Cerebellar nuclear complex (tissue), 1 donor: ENCODE measurements around the gene LAMA2.

Source experiments
- DNase-seq, 2 experiments: peaks; one replicate each; lab custom pipeline; 2025; lab: John Stamatoyannopoulos, UW

The LAMA2 gene, protein sequence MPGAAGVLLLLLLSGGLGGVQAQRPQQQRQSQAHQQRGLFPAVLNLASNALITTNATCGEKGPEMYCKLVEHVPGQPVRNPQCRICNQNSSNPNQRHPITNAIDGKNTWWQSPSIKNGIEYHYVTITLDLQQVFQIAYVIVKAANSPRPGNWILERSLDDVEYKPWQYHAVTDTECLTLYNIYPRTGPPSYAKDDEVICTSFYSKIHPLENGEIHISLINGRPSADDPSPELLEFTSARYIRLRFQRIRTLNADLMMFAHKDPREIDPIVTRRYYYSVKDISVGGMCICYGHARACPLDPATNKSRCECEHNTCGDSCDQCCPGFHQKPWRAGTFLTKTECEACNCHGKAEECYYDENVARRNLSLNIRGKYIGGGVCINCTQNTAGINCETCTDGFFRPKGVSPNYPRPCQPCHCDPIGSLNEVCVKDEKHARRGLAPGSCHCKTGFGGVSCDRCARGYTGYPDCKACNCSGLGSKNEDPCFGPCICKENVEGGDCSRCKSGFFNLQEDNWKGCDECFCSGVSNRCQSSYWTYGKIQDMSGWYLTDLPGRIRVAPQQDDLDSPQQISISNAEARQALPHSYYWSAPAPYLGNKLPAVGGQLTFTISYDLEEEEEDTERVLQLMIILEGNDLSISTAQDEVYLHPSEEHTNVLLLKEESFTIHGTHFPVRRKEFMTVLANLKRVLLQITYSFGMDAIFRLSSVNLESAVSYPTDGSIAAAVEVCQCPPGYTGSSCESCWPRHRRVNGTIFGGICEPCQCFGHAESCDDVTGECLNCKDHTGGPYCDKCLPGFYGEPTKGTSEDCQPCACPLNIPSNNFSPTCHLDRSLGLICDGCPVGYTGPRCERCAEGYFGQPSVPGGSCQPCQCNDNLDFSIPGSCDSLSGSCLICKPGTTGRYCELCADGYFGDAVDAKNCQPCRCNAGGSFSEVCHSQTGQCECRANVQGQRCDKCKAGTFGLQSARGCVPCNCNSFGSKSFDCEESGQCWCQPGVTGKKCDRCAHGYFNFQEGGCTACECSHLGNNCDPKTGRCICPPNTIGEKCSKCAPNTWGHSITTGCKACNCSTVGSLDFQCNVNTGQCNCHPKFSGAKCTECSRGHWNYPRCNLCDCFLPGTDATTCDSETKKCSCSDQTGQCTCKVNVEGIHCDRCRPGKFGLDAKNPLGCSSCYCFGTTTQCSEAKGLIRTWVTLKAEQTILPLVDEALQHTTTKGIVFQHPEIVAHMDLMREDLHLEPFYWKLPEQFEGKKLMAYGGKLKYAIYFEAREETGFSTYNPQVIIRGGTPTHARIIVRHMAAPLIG (N-terminal part only)

DNA sequence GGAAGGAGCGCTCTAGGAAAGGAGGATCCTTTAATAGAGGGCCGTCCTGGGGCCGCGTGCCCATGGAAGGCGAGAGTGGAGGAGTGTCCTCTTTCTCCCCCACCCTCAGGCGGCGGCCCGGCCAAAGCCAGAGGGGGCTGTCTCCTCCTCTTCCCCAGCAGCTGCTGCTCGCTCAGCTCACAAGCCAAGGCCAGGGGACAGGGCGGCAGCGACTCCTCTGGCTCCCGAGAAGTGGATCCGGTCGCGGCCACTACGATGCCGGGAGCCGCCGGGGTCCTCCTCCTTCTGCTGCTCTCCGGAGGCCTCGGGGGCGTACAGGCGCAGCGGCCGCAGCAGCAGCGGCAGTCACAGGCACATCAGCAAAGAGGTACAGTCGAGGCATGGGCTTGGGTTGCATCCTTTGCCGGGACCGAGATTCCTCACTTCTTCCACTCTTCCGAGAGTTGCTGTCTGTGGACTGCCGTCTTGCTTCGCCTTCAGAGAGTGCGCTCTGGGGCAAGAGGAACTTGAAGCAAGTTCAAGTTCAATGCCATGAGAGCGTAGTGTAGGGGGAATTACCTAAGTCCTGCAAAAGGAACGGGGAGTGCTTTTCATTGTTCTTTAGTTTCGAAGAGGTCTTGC, at the start of gene LAMA2:
LAMA2 (plus strand) TSS at position 148 of the 621 bp plus-strand sequence; CDS start at position 256, 108 bp downstream.
- no peak for DNase-seq

DNA sequence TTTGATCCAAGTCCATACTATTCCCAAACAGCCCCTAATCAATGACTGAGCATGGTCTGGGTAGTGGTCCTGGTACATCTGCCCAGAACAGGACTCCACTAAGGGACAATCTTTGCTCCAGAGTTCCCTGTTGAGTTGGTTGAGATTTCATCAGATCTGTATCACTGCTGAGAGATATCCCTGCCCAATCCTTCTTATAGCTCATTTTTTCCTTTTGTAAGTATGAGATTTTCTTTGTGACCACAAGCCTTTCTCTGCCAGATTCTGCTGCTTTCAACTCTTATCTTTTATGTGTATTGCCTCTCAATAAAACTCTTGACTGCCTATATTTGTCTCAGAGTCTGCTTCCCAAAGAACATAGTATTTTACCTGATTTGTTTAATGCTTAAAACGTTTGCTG, 46.2 kb upstream of the LAMA2 start:
- no peak for DNase-seq

DNA sequence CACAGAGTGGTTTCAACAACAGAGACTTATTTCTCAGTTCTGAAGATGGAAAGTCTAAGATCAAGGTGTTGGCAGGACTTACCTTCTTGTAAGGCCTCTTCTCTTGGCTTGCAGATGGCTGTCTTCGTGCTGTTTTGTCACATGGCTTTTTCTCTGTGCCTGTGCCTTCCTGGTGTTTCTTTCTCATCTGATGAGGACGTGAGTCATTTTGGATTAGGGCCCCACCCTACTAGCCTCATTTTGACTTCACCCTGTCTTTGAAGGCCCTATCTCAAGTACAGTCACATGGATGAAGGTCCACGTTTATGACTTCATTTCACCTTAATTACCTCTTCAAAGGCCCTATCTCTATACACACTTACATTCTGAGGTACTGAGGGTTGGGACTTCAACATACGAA, 41.4 kb upstream of the LAMA2 start:
- DNase-seq = no peak

DNA sequence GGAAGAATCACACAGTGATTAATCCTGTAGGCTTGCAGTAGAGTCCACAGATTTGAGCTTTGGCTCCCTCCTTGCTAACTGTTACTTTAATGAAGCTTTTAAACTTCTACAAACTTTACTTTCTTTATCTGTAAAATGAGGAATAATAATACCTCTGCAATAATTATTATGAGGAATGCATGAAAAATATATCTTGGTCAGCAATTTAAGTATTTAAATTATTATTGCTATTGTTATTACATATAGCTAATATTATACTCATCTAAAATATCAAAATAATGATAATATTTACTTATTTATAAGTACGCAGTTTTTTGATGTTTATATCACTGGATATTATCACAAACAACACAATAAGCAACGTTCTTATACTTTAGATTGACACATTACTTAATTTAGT, 38.3 kb upstream of the LAMA2 start:
- no peak for DNase-seq

DNA sequence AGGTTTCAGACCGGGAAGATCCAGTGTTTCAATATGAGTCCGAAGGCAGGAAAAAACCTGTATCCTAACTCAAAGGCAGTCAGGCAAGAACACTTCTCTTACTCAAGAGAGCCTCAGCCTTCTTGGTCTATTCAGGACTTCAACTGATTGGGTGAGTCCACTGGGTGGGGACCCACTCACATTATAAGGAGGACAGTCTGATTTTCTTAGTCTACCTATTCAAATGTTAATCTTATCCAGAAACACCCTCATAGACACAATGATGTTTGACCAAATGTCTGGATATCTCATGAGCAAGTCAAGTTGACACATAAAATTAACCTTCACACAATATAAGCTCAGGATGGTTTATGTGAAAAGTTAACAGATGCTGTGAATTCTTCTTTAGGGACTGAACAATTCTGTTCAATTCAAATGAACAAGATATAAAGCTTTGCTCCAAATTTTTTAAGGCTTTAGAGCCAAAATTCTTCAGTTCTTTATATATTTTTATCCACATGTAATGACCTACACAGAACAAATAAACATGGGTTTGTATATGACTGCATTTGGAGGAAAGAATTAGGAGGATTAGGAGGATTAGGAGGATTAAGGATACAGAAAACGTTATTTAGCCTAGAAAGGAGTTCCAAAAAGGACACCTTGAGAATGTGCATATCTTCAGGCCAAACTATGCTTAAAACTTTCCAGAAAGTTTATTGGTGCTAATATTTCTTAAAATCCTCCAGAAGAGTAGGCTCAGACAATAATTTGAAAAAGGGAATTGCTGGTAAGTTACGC, 35.3 kb upstream of the LAMA2 start:
- DNase-seq = no peak

DNA sequence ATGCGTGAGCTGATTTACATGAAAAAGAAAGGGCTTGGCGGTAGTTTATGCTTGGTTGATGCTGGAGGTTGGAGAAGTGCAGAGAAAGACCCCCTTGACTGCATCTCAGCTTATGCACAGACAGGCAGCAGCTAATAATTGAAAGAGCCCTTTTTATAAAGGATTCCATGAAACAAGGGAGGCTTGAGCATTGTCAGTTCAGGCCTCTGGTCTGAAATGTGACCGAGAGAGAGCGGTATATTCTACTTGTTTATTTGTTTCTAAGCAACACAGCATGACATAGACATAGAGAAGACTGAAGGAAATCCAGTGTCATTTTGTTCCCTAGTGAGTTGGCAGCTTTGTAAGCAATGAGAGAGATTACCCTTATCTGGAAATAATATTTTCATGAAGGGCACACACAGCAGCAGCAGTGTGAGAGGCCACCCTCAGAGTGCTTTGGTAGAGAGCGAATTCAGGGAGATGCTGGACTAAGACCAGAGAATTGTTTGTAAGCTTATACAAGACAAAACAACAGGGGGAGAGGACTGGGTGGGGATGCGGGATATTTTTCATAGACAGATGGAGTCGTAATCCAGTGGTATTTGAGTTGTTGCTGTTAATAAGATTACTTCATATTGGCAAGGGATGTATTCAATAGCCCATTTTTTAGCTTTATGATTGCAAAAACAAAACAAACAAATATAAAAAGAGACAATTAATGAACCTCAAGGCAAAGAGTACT, 34.6 kb upstream of the LAMA2 start:
- no peak for DNase-seq

DNA sequence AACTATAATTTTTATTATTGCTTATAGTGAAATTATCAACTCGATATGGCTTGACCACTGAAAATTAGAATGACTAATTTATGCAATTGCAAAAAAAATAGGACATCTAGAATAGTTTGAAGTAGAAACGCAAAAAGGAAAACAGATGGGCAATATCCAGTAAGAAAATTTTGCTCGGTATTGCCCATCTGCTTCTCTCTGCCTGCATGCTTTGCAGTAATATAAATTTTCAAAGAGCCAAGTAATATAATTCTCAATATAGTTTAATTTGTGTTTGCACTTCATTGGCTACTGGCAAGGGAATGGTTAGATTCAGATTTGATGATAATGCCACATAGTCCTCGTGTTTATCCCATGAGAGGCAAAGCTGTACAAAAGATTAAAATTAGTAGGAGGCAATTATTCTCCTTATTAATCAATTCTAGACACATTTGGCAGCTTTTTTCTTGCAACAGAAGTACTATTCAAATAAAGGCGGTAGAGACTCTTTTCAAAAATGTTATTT, 27.3 kb upstream of the LAMA2 start:
- DNase-seq = no peak

DNA sequence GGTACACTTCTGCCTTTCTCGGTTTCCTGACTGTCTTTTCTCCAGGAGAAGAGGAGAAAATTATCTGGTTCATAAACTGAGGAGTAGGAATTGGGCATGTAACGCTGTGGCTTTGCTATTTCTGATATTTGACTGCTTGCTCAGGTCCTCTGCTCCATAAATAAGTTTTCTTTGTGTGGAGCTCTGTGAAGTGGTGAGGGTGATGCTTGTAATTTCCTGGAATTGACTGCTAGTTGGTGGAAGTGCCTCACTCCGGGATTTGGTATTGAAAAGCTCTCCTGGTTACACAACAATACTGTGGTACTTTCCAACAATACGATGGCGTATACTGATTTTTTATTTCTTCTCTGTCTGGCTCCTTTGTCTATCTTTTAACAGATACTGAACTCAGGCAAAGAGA, 25.1 kb upstream of the LAMA2 start:
- DNase-seq = no peak

DNA sequence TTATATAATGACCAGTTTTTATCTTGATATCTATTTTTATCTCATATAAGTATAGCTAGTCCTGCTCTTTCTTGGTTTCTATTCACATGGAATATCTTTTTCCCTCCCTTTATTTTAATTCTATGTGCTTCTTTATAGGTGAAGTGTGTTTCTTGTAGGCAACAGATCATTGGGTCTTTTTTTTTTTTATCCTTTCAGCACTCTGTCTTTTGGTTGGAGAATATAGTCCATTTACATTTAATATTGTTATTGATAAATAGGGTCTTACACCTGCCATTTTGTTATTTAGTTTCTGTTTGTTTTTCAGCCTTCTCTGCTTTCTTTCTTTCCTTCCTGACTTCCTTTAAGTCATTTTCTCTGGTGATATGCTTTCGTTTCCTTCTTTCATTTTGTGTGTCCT, 22.2 kb upstream of the LAMA2 start:
- no peak for DNase-seq

DNA sequence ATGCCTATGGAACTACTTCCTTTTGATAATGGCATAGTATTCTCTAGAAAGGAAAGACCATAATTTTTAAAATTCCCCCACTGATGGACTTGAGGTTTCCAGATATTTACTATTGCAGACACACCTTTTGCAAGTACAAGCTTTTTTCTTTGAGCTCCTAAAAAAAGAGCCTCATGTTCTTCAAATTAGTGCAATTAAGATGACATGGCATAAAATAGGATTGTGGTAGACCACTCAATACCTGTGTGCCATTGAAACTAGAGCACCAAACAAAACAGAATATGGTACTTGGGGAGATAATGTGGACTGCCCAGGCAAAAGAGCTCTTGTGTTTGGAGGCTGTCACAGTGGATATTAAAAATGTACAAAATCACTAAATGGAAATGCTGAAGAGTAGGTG, 19.0 kb upstream of the LAMA2 start:
- DNase-seq = no peak

DNA sequence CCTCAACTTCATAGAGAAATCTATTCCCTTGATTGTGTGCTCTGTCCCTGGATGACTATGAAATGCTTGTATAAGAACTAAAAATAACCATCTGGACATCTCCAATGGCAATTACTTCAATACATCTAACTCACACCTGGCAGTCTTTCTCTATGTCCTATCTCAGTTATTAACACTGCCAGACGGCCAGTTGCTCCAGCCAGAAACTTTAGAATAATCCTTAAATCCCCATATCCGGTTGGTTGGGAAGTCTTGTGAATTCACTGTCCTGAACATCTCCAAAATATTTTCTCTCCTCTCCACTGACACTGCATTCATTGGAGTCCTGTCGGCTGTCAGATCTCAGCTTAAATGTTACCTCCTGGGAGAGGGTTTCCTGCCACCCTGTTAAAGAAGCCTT, 12.2 kb upstream of the LAMA2 start:
- no peak for DNase-seq

DNA sequence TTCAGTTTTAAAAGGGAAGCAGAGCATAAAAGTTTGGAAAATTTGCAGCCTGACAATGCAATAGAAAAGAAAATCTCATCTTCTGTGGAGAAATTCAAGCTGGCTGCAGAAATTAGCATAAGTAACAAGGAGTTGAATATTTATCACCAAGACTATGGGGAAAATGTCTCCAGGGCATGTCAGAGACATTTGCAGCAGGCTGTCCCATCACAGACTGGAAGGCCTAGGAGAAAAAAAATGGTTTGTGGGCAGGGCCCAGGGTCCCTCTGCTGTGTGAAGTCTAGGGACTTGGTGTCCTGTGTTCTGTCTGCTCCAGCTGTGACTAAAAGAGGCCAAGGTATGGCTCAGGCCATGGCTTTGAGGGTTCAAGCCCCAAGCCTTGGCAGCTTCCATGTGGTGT, 8.1 kb upstream of the LAMA2 start:
- DNase-seq = no peak

DNA sequence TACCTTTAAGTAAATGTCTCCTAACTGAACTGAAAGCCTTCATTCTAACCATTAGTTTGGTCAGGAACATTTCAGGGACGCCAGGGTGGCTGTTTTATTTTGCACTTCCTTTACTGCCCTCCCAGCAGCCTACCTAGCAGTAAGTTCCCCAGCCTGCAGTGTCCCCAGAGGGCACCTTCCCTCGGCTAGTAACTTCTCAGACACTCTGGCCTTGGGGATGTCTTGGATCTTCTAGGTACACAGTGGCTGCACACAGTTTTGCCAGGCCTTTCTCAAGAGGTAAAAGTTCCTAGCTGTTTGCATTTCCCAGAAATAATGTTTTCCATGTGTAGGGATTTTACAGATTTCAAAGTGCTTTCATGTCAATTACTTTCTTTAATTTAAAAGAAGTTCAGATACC, 378 bp upstream of the LAMA2 start:
- no peak for DNase-seq

DNA sequence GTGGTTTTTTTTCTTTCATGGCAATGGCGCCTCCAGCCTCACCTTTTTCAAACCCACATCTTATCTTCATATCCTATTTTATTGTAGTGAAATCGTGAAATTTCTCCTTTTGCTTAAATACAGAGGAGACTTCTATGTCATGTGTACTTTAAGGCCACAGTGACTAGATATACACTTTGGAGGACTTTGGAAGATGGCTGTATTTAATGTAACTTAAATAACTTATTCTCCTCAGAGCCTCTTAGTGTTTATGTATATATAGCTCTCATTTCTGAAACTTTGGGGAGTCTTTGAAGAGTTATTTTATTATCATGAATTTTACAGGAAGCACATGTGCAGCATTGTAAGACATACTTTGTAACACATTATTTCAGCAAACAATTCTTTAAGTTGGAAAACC, 968 bp downstream of the LAMA2 start:
- no peak for DNase-seq

DNA sequence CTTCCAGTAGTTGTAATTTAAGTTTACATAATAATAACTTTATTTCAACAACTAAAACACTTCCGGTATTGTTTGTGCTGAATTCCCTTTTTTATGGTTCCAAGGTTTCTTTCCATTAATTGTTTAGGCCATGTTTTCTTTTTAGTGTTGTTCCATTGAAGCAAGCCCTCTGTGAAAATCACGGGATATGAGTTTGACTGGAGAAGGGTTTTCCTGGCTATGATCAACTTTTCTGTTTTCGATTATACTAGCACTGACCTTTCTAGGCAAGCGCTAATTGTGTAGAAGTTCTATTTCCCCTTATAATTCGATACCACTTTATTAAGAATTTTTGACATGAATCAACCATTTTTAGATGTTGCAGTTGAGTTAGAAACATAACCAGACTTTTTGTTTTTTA, 2.4 kb downstream of the LAMA2 start:
- DNase-seq = no peak

DNA sequence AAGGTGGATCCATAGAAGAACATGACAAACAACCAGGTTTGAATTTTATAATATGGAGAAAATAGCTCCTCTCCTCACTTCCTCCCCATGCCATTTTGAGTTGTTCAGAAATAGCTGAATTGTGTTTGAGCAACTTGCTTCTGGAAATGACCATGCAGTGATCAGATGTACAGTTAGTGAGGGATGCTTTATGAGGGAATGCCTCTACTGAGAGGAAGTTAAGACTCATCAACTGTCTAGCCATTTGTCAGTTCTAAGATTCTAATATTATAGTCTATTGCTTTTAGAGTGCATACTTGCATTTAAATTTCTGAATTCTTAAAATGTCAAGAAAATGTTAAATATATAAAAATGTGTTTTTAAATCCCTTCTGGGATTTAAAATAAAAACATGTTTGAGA, 3.8 kb downstream of the LAMA2 start:
- DNase-seq = no peak

DNA sequence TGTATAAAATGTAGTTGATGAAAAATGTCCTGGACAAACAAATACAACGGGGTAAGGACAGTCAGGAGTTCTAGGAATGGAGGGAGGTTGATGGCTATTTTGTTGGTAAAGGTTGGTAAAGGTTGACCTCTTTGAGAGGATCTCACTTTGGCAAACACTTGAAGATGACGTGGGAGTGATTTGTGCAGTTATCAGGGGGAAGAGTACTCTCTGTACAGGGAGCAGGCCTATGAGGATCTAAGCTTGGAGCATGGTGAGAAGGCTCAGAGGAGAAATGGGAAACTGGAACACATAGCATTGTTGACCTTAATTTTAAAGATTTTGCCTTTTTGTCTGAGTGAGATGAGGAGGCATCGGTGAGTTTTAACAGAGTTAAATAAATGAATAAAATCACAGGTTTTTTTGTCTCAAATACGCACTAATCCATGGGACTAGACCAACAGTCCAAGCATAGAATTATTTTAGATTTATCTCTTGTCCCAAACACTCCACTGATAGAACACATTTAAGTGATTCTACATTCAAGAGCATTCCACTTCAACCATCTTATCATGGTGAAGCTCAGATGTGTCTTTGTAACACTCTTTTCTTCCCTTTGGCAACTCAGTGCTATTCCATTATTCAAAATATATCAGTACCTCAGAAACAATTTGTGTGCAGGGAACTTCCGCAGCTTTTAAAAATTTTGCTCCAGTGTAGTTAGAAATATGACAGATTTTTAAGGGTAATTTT, 5.7 kb downstream of the LAMA2 start:
- no peak for DNase-seq

DNA sequence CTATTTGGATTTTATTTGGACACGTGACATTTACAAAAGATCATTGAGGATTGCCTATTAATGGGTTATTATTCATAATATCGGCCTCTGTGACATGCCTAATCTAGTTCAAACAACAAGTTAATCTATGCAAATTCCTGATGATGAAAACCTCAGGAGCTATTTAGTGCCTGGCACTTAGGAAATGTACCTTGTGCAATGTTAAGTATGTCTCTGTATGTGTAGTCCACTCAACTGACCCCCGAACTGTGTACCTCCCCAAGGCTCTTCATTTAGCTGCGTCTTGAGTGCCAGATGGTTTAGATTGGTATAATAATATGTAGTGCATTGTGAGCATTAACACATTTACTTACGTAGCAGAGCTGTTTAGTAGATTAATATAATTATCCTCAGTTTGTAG, 6.9 kb downstream of the LAMA2 start:
- DNase-seq = no peak

DNA sequence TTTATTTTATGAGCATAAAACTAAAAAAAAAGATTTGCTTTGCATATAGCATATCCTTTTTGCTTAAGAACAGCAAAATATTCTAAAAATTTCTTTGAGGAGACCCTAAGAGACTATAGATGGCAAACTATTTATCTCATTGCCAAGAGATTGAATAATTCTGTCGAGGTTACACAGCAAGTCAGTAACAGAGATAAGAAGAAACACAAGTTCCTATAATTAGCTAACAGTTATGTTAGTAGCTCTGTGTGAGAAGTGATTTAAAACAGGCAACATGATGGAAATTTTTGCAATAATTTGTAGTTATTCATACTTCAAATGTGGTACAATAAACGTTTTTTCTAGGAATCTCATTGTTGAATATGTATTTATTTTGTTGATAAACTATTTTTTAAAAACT, 9.1 kb downstream of the LAMA2 start:
- DNase-seq = no peak
